Transverse colon (tissue), 4 donors: ENCODE measurements around the gene HDC.

Experiments
- POLR2A ChIP-seq: fragments of 450-650 bp; IDR thresholded peaks from one replicate; pipeline ENCODE4 v1.6.1; 2016; ENCODE audit warnings: antibody characterized with exemption, mild to moderate bottlenecking, moderate library complexity
- POLR2AphosphoS5 ChIP-seq, 3 donors: sonication (generic); formaldehyde crosslinking; IDR thresholded peaks; one replicate each; pipeline ENCODE4 v1.6.1; 2016; ENCODE audit warnings: antibody characterized with exemption in 3 of 3
- TF ChIP-seq, protein P1 (sequence below), 5 experiments: fragments of 200-600 bp in 3 of 5; fragments of 450-650 bp in 2 of 5; sonication (generic) in 3 of 5; IDR thresholded peaks; 1 replicate in 2 of 5; 2 replicates in 3 of 5; pipeline ENCODE4 v1.5.1; 2016 to 2017; ENCODE audit warnings: antibody characterized with exemption in 5 of 5, inconsistent platforms in 3 of 5, mild to moderate bottlenecking in 2 of 5, moderate library complexity in 1 of 5

DNA sequence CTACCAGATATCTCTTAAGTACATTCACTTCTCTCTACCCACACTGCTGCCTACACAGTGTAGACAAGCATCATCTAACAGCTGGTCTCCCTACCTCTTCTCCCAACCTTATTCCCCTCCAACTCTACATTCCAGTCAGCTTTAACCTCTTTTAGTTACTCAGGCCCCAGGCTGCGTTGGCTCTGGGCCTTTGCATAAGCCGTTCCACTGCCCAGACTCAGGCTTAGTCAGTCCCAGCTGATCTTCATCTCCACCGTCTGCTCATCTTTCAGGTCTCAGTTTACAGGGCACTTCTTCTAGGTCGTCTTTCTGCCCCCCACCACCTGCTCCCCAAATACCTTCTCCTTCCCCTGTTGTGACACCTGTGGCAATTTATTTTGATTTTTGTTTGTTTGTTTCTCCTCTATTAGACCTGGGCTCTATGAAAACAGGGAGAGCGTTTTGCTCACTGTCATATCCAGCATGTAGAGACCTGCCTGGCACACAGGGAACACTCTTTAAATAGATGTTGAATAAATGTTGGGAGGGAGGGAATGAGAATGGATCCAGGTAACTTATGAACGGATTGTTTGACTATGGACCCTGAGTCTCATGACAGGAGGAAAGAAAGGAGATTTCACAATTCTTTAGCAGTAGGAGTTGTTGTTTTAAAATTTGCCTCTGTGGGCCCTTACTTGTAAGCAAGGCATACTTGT, 72.5 kb downstream of the HDC start:
- no peak for TF ChIP-seq POLR2A
- TF ChIP-seq, protein P1, sequence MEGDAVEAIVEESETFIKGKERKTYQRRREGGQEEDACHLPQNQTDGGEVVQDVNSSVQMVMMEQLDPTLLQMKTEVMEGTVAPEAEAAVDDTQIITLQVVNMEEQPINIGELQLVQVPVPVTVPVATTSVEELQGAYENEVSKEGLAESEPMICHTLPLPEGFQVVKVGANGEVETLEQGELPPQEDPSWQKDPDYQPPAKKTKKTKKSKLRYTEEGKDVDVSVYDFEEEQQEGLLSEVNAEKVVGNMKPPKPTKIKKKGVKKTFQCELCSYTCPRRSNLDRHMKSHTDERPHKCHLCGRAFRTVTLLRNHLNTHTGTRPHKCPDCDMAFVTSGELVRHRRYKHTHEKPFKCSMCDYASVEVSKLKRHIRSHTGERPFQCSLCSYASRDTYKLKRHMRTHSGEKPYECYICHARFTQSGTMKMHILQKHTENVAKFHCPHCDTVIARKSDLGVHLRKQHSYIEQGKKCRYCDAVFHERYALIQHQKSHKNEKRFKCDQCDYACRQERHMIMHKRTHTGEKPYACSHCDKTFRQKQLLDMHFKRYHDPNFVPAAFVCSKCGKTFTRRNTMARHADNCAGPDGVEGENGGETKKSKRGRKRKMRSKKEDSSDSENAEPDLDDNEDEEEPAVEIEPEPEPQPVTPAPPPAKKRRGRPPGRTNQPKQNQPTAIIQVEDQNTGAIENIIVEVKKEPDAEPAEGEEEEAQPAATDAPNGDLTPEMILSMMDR (IDR thresholded peaks at IDR 0.05), result no peak
- no peak for TF ChIP-seq POLR2AphosphoS5 (IDR thresholded peaks at IDR 0.05)
